Activated naive CD8-positive, alpha-beta T cell treated with anti-CD3 and anti-CD28 coated beads, Interleukin-2, amount 10 ng/mL, durations not matched to agents 7 days and 5 days (primary cell): ENCODE results near the gene CRADD. TPM values are rescaled to one million over a fixed set of nuclear protein-coding genes. Genes with fewer than 3 reads are reported as not detected.
"Not testable (repeated sequence)": the region's sequence is repeated elsewhere in the genome, so short reads cannot be mapped to it uniquely, and the experiment has no call there.

Experiments
- ATAC-seq: fragments of 150-1000 bp; cut with Tn5 transposase; one replicate; pipeline ENCODE4 v1.10.0; 2021; ENCODE audit warnings: low read depth, moderate library complexity
- POLR2A ChIA-PET: fragments of 350-600 bp; sonication (Branson Sonifier 250); formaldehyde crosslinking; loops from one replicate; lab custom pipeline; 2021; ENCODE audit warnings: antibody characterized with exemption; lab: Charles Lee
- DNase-seq: peaks from one replicate; pipeline ENCODE4 v3.0.0; 2021
- H3K27ac Mint-ChIP-seq: one replicate; pipeline ENCODE4 v1.8.0; 2022; ENCODE audit warnings: mild to moderate bottlenecking, mixed read lengths
- H3K27me3 Mint-ChIP-seq: one replicate; pipeline ENCODE4 v1.8.0; 2022; ENCODE audit warnings: mild to moderate bottlenecking, moderate library complexity, mixed read lengths
- H3K36me3 Mint-ChIP-seq: one replicate; pipeline ENCODE4 v1.8.0; 2021; ENCODE audit warnings: mild to moderate bottlenecking, mixed read lengths
- H3K4me1 Mint-ChIP-seq: one replicate; pipeline ENCODE4 v1.8.0; 2021; ENCODE audit warnings: mixed read lengths
- H3K4me3 Mint-ChIP-seq: one replicate; pipeline ENCODE4 v1.8.0; 2022; ENCODE audit warnings: mild to moderate bottlenecking, moderate library complexity, mixed read lengths
- H3K9me3 Mint-ChIP-seq: one replicate; pipeline ENCODE4 v1.8.0; 2021; ENCODE audit warnings: mixed read lengths
- total RNA-seq, 2 experiments: library from RNA; stranded (reverse); gene quantifications; one replicate each; pipeline ENCODE4 v1.2.3, GENCODE V29; 2021

CRADD gene
- total RNA-seq, 2 experiments from 2014 or later, result 11.3 to 11.5 TPM

DNA sequence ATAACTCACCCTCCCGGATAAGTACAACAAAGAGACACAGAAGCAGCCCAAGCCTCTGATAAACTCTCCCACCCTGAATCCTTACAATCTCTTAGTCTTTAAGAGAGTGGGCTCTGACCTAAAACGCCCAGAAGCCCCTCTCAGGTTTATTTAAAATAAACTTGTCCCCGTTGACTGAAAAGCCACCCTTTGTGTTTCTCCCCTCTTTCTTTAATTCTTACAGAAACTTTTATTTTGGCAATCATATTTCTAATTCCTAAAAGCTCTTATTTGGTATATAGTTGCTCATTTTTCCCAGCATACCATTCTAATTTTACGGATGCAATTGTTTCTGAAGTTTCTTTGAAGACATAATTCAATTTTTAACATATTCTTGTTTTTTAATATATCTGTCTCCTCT, 249.1 kb downstream of the CRADD start:
- POLR2A ChIA-PET, result no interaction called here
- no peak for ATAC-seq
- Mint-ChIP-seq H3K4me1 (peaks cover 7% of the 10 kb centered on the region), H3K36me3 (peaks cover 7% of the 10 kb centered on the region), H3K4me3 (no peak overlapping the region), H3K27me3 (no peaks in the 10 kb centered on the region), H3K9me3 (peaks cover 16% of the 10 kb centered on the region), H3K27ac (no peak overlapping the region)
- DNase-seq, result no peak

DNA sequence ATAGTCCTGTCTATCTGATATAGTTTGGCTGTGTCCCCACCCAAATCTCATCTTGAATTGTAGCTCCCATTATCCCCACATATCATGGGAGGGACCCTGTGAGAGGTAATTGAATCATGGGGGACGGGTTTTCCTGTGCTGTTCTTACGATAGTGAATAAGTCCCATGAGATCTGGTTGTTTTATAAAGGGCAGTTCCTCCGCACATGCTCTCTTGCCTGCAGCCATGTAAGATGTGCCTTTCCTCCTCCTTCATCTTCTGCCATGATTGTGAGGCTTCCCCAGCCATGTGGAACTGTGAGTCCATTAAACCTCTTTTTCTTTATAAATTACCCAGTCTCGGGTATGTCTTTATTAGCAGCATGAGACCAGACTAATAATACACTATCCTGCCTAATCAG, 251.9 kb downstream of the CRADD start:
- ATAC-seq, H3K36me3 Mint-ChIP-seq, POLR2A ChIA-PET, H3K27me3 Mint-ChIP-seq, H3K4me3 Mint-ChIP-seq, DNase-seq, H3K4me1 Mint-ChIP-seq, H3K27ac Mint-ChIP-seq: not testable (repeated sequence)
- peaks cover 16% of the 10 kb centered on the region for H3K9me3 Mint-ChIP-seq

DNA sequence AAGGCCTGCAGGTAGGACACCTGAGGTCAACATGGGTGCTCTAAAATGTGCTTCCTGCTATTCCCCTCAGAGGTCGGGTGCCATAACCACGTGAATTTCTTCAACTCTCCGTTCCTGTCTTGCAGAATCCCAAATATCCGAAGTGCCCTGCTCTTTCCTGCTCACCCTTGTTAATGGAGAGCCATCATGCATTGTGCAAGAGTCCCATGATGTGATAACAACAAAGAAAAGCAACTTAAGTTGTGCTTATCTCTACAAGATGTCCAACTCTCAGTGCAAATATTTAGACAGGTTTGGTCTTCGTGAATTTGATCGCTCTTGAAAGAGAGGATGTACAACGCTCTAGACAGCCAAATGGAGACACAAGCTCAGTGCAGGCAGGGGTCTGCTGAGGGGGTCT, 260.6 kb downstream of the CRADD start:
- H3K36me3 Mint-ChIP-seq, result peaks cover 1% of the 10 kb centered on the region
- H3K4me1 Mint-ChIP-seq, result no peaks in the 10 kb centered on the region
- POLR2A ChIA-PET, result no interaction called here
- peaks cover 10% of the 10 kb centered on the region for H3K9me3 Mint-ChIP-seq
- H3K4me3 Mint-ChIP-seq, result no peak overlapping the region
- H3K27me3 Mint-ChIP-seq, result no peaks in the 10 kb centered on the region
- no peak for ATAC-seq
- no peak for DNase-seq
- no peak overlapping the region for H3K27ac Mint-ChIP-seq

DNA sequence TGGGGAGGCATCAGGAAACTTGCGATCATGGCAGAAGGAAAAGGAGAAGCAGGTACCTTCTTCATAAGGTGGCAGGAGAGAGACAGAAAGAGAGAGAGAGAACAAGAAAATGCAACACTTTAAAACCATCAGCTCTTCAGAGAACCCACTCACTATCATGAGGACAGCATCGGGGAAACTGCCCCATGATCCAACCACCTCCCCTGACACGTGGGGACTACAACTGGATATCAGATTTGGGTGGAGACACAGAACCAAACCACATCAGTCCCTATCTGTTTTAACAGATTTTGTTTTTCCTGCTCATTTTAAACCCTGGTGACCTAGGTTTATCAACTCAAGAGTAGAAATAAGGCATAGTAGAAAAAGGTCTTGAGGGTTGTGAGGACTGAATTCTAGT, 261.1 kb downstream of the CRADD start:
- DNase-seq (no peak), ATAC-seq (no peak)
- Mint-ChIP-seq H3K9me3 (peaks cover 10% of the 10 kb centered on the region), H3K4me1 (no peaks in the 10 kb centered on the region), H3K36me3 (peaks cover under 1% of the 10 kb centered on the region), H3K27me3 (no peaks in the 10 kb centered on the region), H3K27ac (no peak overlapping the region), H3K4me3 (no peak overlapping the region)
- POLR2A ChIA-PET, result no interaction called here

DNA sequence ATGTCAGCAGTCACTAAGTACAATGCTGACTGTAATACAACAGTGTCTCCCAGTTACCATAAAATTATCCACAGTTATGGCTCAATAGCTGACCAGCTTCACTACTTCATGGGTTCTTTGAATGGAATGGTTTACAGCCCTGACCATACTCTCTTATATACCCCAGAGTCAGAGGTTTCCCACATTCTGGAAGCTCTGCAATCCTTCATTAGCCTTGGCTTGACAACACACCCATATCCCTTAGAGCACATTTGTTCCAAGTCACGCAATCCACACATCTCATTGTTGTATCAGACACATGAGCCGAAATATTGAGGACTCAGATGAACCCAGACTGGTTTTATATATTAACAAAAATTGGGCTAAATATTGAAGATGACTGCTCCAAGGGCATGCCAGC, 261.8 kb downstream of the CRADD start:
- H3K36me3 Mint-ChIP-seq, result no peaks in the 10 kb centered on the region
- H3K27ac Mint-ChIP-seq, result no peak overlapping the region
- peaks cover 10% of the 10 kb centered on the region for H3K9me3 Mint-ChIP-seq
- H3K4me3 Mint-ChIP-seq, result no peak overlapping the region
- no peaks in the 10 kb centered on the region for H3K4me1 Mint-ChIP-seq
- no peaks in the 10 kb centered on the region for H3K27me3 Mint-ChIP-seq
- POLR2A ChIA-PET, result no interaction called here
- DNase-seq (no peak), ATAC-seq (no peak)

DNA sequence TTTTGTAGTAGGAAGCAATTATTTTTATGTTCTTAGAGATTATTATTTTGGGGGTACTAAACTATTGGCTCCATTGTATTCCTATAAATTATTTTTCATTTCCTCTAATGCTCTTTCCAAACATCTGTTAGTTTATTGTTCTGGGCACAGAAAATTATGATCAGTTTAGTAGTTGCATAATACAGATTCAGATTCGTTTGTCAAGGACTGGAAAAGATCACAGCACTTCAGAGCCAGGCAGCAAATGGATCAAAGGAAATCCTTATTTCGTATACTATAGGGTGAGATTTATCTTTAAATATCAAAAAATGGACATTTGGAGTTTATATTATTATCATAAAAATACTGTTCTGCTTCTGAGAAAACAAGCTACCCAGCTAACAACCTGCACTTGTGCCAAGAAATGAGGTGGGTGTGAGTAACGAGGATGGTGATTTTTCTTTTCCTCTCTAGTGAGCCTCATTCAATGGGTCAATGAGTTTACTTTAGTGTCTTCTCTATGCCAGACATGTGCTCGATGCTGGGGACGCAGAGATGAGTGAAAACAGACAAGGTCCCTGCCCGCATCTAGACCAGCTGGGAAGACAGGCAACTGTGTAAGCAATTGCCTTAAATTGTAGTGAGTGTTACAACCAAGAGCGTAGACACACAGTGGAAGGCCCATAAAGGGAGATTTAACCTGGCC, 262.6 kb downstream of the CRADD start:
- DNase-seq, result no peak
- no peak overlapping the region for H3K4me3 Mint-ChIP-seq
- ATAC-seq, result no peak
- no peaks in the 10 kb centered on the region for H3K4me1 Mint-ChIP-seq
- H3K9me3 Mint-ChIP-seq, result peaks cover 8% of the 10 kb centered on the region
- no peak overlapping the region for H3K27ac Mint-ChIP-seq
- no peaks in the 10 kb centered on the region for H3K27me3 Mint-ChIP-seq
- POLR2A ChIA-PET, result no interaction called here
- H3K36me3 Mint-ChIP-seq, result no peaks in the 10 kb centered on the region

DNA sequence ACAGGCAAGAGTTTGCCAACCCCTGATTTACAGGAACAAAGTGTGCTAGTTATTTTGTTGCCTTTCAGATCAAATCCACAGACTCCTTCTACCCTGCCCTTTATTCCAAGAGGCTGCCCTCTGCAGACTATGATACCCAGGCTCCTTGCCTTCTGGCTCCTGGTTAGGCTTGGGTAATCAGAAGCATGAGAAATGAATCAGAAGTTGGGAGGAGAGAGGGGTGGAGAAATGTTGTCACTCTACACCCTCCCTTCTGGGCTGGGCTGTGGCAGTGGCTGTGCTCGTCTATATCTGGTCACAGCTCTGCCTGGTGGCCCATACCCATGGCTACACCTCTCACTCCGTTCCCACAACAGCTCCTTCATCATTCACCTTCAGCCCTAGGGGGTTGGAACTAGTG, 266.6 kb downstream of the CRADD start:
- no peaks in the 10 kb centered on the region for H3K36me3 Mint-ChIP-seq
- no peak for ATAC-seq
- POLR2A ChIA-PET, result no interaction called here
- no peaks in the 10 kb centered on the region for H3K9me3 Mint-ChIP-seq
- peaks cover 4% of the 10 kb centered on the region for H3K27me3 Mint-ChIP-seq
- DNase-seq, result no peak
- H3K27ac Mint-ChIP-seq, result no peak overlapping the region
- H3K4me1 Mint-ChIP-seq, result no peaks in the 10 kb centered on the region
- H3K4me3 Mint-ChIP-seq, result no peak overlapping the region

DNA sequence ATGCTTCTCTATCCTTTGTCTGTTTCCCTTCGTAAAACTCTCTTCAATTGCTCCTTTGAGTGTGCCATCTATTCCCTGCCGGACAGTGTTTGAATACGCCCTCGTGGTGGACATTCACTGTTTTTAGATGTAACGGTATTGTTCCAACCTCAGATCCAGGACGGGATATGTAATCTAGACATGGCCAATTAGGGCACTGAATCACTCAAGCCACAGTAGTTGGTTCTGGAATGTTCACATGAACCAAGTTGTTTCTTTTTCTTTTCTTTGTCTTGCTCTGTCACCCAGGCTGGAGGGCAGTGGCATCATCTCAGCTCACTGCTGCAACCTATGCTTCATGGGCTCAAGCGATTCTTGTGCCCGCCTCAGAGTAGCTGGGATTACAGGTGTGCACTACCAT, 267.0 kb downstream of the CRADD start:
- Mint-ChIP-seq H3K36me3 (no peaks in the 10 kb centered on the region), H3K27me3 (peaks cover 4% of the 10 kb centered on the region), H3K9me3 (no peaks in the 10 kb centered on the region), H3K27ac (no peak overlapping the region), H3K4me3 (no peak overlapping the region), H3K4me1 (no peaks in the 10 kb centered on the region)
- ATAC-seq (no peak), DNase-seq (no peak)
- POLR2A ChIA-PET, result interaction anchor here (0.6 kb wide), 1 partner anchor 439 kb away, joined by 3 read pairs; no protein-coding TSS in a partner anchor

Other genes with a start within 250 kb of the CRADD start
- gene UBE2N, start 235.4 kb upstream of the CRADD start, total RNA-seq, result 100 to 1,000 TPM; 121 to 127 TPM
- 10 to 100 TPM; 47.4 to 50.2 TPM for gene MRPL42, start 209.9 kb upstream of the CRADD start, total RNA-seq
- gene SOCS2, start 104.7 kb upstream of the CRADD start, total RNA-seq, result 10 to 100 TPM; 40.7 to 43.3 TPM